Measurements from ENCODE around the gene LAMA2.

Gene LAMA2

DNA sequence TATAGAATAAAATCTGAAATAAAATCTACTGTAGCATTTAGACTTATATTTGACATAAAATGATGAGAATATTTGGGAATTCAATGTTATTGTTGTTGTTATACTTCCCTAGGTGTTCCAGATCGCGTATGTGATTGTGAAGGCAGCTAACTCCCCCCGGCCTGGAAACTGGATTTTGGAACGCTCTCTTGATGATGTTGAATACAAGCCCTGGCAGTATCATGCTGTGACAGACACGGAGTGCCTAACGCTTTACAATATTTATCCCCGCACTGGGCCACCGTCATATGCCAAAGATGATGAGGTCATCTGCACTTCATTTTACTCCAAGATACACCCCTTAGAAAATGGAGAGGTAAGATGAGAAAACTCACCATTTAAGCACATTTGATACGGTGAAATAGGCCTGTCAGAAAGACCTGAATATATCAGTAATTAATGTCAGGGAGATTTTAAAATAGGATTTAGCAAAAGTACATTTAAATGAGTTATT lies 215.2 kb downstream of the LAMA2 start:
- H3K36me3 ChIP-seq (ENCODE audit: control insufficient read depth in 1 of 2, insufficient read depth in 2 of 2, low read length in 2 of 2): no peaks in the 10 kb centered on the region
- no peaks in the 10 kb centered on the region for H3K4me1 ChIP-seq (ENCODE audit: control insufficient read depth in 1 of 2, insufficient read depth in 2 of 2, low read length in 2 of 2)
- no peaks in the 10 kb centered on the region for H3K9me3 ChIP-seq (ENCODE audit: control insufficient read depth in 1 of 2, low read length in 2 of 2)

DNA sequence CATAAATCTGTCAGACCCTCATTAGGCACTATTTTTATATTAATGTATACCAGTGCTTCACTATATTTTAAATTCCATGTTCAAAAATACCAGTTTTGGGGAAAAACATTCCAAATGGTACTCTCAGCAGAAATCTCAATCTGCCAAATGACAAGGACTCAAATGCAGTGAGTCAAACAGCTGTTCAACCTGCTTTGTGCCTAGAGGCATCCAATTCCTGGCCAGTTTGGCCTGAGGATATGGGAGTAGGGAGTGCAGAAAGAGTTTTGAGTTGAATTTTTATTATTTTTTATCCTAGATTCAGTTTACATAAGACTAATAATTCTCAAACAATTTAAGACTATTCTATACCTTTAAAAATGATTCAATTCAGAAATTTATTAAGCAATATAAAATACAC lies 216.8 kb downstream of the LAMA2 start:
- Histone ChIP-seq H3K4me3 (ENCODE audit: low read depth in 1 of 2, low read length in 2 of 2) (no peak overlapping the region), H3K4me1 (ENCODE audit: control insufficient read depth in 1 of 2, insufficient read depth in 2 of 2, low read length in 2 of 2) (no peaks in the 10 kb centered on the region), H3K9me3 (ENCODE audit: control insufficient read depth in 1 of 2, low read length in 2 of 2) (no peaks in the 10 kb centered on the region), H3K9ac (ENCODE audit: low read depth in 1 of 2, low read length in 2 of 2) (no peak overlapping the region), H3K36me3 (ENCODE audit: control insufficient read depth in 1 of 2, insufficient read depth in 2 of 2, low read length in 2 of 2) (no peaks in the 10 kb centered on the region), H3K27me3 (ENCODE audit: control insufficient read depth in 1 of 2, insufficient read depth in 2 of 2, low read length in 2 of 2) (no peaks in the 10 kb centered on the region), H3K27ac (ENCODE audit: low read depth, low read length) (no peak overlapping the region)

More for the DNA sequence above, 215.2 kb downstream of the LAMA2 start:
- Histone ChIP-seq H3K27ac (ENCODE audit: low read depth, low read length) (no peak overlapping the region), H3K27me3 (ENCODE audit: control insufficient read depth in 1 of 2, insufficient read depth in 2 of 2, low read length in 2 of 2) (no peaks in the 10 kb centered on the region), H3K4me3 (ENCODE audit: low read depth in 1 of 2, low read length in 2 of 2) (no peak overlapping the region), H3K9ac (ENCODE audit: low read depth in 1 of 2, low read length in 2 of 2) (no peak overlapping the region)

DNA sequence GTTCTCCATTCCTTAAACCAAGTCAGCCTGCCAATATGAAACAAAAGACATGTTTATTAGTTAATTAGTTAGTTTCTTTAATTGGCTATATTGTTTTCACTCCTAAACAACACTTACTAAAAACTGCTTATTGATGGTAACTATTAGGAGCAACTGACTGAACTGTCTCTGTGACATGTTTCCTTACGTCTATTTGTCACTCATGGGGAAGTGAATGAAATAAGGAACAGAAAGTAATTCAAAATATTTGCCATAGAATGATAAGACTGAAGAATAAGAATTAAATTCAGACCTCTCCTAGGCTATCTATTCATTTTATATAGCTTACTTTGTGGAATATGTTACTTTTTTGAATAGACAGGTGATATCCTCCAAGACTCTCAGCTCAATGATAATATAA lies 217.2 kb downstream of the LAMA2 start:
- H3K9ac ChIP-seq (ENCODE audit: low read depth in 1 of 2, low read length in 2 of 2): no peak overlapping the region
- no peak overlapping the region for H3K4me3 ChIP-seq (ENCODE audit: low read depth in 1 of 2, low read length in 2 of 2)
- no peaks in the 10 kb centered on the region for H3K9me3 ChIP-seq (ENCODE audit: control insufficient read depth in 1 of 2, low read length in 2 of 2)
- H3K27me3 ChIP-seq (ENCODE audit: control insufficient read depth in 1 of 2, insufficient read depth in 2 of 2, low read length in 2 of 2): no peaks in the 10 kb centered on the region
- H3K36me3 ChIP-seq (ENCODE audit: control insufficient read depth in 1 of 2, insufficient read depth in 2 of 2, low read length in 2 of 2): no peaks in the 10 kb centered on the region
- no peak overlapping the region for H3K27ac ChIP-seq (ENCODE audit: low read depth, low read length)
- H3K4me1 ChIP-seq (ENCODE audit: control insufficient read depth in 1 of 2, insufficient read depth in 2 of 2, low read length in 2 of 2): no peaks in the 10 kb centered on the region

DNA sequence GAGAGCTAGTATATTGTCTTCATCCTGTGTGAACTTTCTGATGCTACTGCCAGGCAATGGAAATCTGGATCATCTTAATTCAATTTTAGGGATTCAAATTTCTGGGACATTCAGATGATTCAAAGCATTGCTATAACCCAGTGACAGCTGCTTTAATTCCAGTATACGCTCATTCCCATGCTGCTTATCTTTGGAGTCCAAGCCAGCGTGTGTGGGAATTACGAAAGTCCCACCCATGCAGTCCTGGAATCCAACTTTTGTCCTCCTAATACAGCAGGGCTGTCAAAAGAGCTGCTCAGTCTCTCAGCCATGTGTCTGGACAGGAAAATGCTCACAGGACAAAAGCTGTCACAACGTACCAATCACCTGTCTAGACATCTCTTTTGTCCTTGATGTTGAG lies 219.8 kb downstream of the LAMA2 start:
- Histone ChIP-seq H3K4me1 (ENCODE audit: control insufficient read depth in 1 of 2, insufficient read depth in 2 of 2, low read length in 2 of 2) (no peaks in the 10 kb centered on the region), H3K9ac (ENCODE audit: low read depth in 1 of 2, low read length in 2 of 2) (no peak overlapping the region), H3K9me3 (ENCODE audit: control insufficient read depth in 1 of 2, low read length in 2 of 2) (no peaks in the 10 kb centered on the region), H3K4me3 (ENCODE audit: low read depth in 1 of 2, low read length in 2 of 2) (no peak overlapping the region), H3K27me3 (ENCODE audit: control insufficient read depth in 1 of 2, insufficient read depth in 2 of 2, low read length in 2 of 2) (no peaks in the 10 kb centered on the region), H3K36me3 (ENCODE audit: control insufficient read depth in 1 of 2, insufficient read depth in 2 of 2, low read length in 2 of 2) (no peaks in the 10 kb centered on the region), H3K27ac (ENCODE audit: low read depth, low read length) (no peak overlapping the region)

DNA sequence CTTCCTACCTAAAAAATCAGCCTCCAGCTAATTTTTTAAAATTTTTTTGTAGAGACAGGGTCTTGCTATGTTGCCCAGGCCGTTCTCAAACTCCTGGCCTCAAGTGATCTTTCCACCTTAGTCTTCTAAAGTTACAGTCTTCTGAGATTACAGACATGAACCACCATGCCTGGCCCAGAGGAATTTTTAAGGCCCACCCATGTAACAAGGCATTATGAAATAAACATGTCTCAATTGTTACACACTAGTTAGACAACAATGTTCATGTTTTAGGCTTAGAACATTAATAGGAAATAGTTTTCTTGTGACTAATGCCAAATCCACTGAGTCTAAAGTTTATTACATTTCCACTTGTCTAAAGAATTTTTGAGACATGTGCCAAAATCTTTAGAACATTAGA lies 221.2 kb downstream of the LAMA2 start:
- Histone ChIP-seq H3K9ac (ENCODE audit: low read depth in 1 of 2, low read length in 2 of 2) (no peak overlapping the region), H3K36me3 (ENCODE audit: control insufficient read depth in 1 of 2, insufficient read depth in 2 of 2, low read length in 2 of 2) (no peaks in the 10 kb centered on the region), H3K4me1 (ENCODE audit: control insufficient read depth in 1 of 2, insufficient read depth in 2 of 2, low read length in 2 of 2) (no peaks in the 10 kb centered on the region), H3K9me3 (ENCODE audit: control insufficient read depth in 1 of 2, low read length in 2 of 2) (no peaks in the 10 kb centered on the region), H3K27me3 (ENCODE audit: control insufficient read depth in 1 of 2, insufficient read depth in 2 of 2, low read length in 2 of 2) (no peaks in the 10 kb centered on the region), H3K27ac (ENCODE audit: low read depth, low read length) (no peak overlapping the region), H3K4me3 (ENCODE audit: low read depth in 1 of 2, low read length in 2 of 2) (no peak overlapping the region)

DNA sequence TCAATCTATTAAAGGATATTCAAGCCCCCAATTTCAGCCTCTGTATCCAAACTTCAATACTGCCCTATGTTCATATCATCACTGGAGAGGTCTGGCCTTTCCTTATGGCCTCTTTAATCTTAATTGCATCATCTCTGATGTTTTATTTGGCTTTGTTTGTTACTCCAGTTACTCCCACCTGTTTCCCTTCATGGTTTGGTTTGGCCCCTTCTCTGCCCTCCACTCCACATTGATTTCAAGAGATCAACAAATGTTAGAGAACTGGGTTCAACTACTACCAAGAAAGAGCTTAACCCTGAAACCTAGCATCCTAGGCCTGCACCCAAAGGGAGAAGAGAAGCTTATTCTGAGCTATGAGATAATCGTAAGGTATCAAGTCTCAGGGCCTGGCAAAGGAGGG lies 221.6 kb downstream of the LAMA2 start:
- Histone ChIP-seq H3K9ac (ENCODE audit: low read depth in 1 of 2, low read length in 2 of 2) (no peak overlapping the region), H3K27me3 (ENCODE audit: control insufficient read depth in 1 of 2, insufficient read depth in 2 of 2, low read length in 2 of 2) (no peaks in the 10 kb centered on the region), H3K4me3 (ENCODE audit: low read depth in 1 of 2, low read length in 2 of 2) (no peak overlapping the region), H3K9me3 (ENCODE audit: control insufficient read depth in 1 of 2, low read length in 2 of 2) (no peaks in the 10 kb centered on the region), H3K36me3 (ENCODE audit: control insufficient read depth in 1 of 2, insufficient read depth in 2 of 2, low read length in 2 of 2) (no peaks in the 10 kb centered on the region), H3K4me1 (ENCODE audit: control insufficient read depth in 1 of 2, insufficient read depth in 2 of 2, low read length in 2 of 2) (no peaks in the 10 kb centered on the region), H3K27ac (ENCODE audit: low read depth, low read length) (no peak overlapping the region)

DNA sequence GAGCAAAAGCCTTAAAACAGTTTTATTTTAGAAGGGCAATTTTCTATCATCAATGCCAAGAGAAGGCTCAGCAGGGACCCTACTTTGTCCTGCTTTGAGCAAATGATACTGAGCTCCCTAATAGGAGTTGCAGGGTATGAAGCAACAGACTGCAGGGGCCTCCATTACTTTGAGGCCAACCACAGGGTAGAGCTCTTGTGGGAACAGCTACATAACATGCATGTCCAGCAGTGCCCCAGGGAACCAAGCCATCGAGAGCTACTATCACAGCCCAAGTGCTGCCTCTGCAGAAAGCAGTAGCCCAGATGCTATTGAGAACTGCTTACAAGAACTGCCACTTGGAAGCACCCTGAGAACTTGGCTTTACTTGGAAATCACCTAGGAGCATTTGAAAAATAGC lies 222.1 kb downstream of the LAMA2 start:
- Histone ChIP-seq H3K4me1 (ENCODE audit: control insufficient read depth in 1 of 2, insufficient read depth in 2 of 2, low read length in 2 of 2) (no peaks in the 10 kb centered on the region), H3K27me3 (ENCODE audit: control insufficient read depth in 1 of 2, insufficient read depth in 2 of 2, low read length in 2 of 2) (no peaks in the 10 kb centered on the region), H3K36me3 (ENCODE audit: control insufficient read depth in 1 of 2, insufficient read depth in 2 of 2, low read length in 2 of 2) (no peaks in the 10 kb centered on the region), H3K4me3 (ENCODE audit: low read depth in 1 of 2, low read length in 2 of 2) (no peak overlapping the region), H3K9me3 (ENCODE audit: control insufficient read depth in 1 of 2, low read length in 2 of 2) (no peaks in the 10 kb centered on the region), H3K9ac (ENCODE audit: low read depth in 1 of 2, low read length in 2 of 2) (no peak overlapping the region), H3K27ac (ENCODE audit: low read depth, low read length) (no peak overlapping the region)

DNA sequence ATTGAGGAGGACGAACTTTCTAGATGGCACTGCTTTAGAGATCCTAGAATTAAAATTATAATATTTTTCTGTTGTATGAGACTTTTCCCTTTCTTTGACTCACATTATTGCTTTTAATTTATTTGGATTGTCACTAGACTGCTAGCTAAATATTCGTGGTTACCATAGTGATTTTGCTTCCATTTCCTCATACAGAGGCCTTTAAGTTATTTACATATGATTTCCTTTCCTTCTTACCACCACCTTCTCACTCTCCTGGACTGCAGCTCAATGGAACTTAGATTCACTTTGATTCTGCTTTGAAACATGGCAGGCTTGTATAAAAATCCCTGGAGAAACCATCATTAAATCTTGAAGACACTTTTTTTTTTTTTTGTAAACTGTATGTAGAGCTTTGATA lies 222.9 kb downstream of the LAMA2 start:
- Histone ChIP-seq H3K36me3 (ENCODE audit: control insufficient read depth in 1 of 2, insufficient read depth in 2 of 2, low read length in 2 of 2) (no peaks in the 10 kb centered on the region), H3K9me3 (ENCODE audit: control insufficient read depth in 1 of 2, low read length in 2 of 2) (no peaks in the 10 kb centered on the region), H3K9ac (ENCODE audit: low read depth in 1 of 2, low read length in 2 of 2) (no peak overlapping the region), H3K27ac (ENCODE audit: low read depth, low read length) (no peak overlapping the region), H3K4me3 (ENCODE audit: low read depth in 1 of 2, low read length in 2 of 2) (no peak overlapping the region), H3K27me3 (ENCODE audit: control insufficient read depth in 1 of 2, insufficient read depth in 2 of 2, low read length in 2 of 2) (no peaks in the 10 kb centered on the region), H3K4me1 (ENCODE audit: control insufficient read depth in 1 of 2, insufficient read depth in 2 of 2, low read length in 2 of 2) (peaks cover 0 to 2% of the 10 kb centered on the region in 2 donors)

DNA sequence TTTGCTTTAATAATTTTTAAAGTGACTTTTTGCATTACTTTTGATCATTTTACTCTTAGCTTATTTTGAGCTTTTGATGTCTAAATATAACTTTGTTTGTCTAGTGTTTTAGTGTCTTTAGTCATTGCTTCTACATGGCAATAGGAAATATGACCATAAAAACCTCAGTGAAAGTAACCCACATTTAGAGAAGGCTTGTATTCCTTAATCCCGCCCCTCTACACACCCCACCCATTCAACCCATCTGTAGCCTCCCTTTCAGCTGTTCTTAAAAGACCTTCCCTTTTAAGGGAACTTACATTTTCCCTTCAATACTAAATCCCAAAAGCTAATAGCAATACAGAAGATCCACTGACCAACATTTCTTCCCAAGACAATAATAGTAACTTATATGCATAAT lies 225.4 kb downstream of the LAMA2 start:
- Histone ChIP-seq H3K36me3 (ENCODE audit: control insufficient read depth in 1 of 2, insufficient read depth in 2 of 2, low read length in 2 of 2) (no peaks in the 10 kb centered on the region), H3K27me3 (ENCODE audit: control insufficient read depth in 1 of 2, insufficient read depth in 2 of 2, low read length in 2 of 2) (no peaks in the 10 kb centered on the region), H3K4me3 (ENCODE audit: low read depth in 1 of 2, low read length in 2 of 2) (no peak overlapping the region), H3K4me1 (ENCODE audit: control insufficient read depth in 1 of 2, insufficient read depth in 2 of 2, low read length in 2 of 2) (peaks cover 0 to 8% of the 10 kb centered on the region in 2 donors), H3K9ac (ENCODE audit: low read depth in 1 of 2, low read length in 2 of 2) (no peak overlapping the region), H3K9me3 (ENCODE audit: control insufficient read depth in 1 of 2, low read length in 2 of 2) (no peaks in the 10 kb centered on the region), H3K27ac (ENCODE audit: low read depth, low read length) (no peak overlapping the region)

DNA sequence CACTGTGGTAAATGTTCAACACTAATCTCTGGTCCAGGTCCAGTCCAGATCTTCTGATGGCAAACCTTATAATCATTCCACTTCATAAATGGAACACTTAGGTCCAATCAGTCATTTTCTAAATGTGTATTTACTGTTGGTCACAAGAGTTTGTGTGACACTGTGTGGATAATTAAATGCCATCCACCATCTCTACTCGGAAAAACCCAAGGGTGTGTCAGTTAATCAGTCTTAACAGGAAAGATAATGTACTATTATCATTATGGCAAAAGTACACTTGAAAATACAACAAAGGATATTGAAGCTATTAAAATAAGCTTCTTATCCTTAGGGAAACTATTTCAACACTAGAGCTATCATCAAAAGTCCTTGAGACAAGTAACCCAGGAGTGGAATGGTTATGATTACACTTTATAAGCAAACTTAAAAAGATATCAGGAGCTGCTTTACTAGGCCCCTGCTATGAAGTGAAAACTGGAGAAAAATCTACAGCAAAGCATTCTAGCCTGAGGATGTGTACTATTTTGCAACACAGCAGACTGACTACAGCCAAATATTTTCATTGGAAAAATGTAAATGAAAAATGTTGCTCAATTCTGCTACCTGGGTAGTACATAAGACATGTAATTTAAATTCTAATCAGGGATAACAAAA lies 227.9 kb downstream of the LAMA2 start:
- H3K9me3 ChIP-seq (ENCODE audit: control insufficient read depth in 1 of 2, low read length in 2 of 2): no peaks in the 10 kb centered on the region
- H3K27ac ChIP-seq (ENCODE audit: low read depth, low read length): no peak overlapping the region
- peaks cover 0 to 19% of the 10 kb centered on the region in 2 donors for H3K4me1 ChIP-seq (ENCODE audit: control insufficient read depth in 1 of 2, insufficient read depth in 2 of 2, low read length in 2 of 2)

More for the DNA sequence above, 227.9 kb downstream of the LAMA2 start:
- no peaks in the 10 kb centered on the region for H3K36me3 ChIP-seq (ENCODE audit: control insufficient read depth in 1 of 2, insufficient read depth in 2 of 2, low read length in 2 of 2)
- H3K9ac ChIP-seq (ENCODE audit: low read depth in 1 of 2, low read length in 2 of 2): no peak overlapping the region
- H3K4me3 ChIP-seq (ENCODE audit: low read depth in 1 of 2, low read length in 2 of 2): no peak overlapping the region
- no peaks in the 10 kb centered on the region for H3K27me3 ChIP-seq (ENCODE audit: control insufficient read depth in 1 of 2, insufficient read depth in 2 of 2, low read length in 2 of 2)
